Measurements from ENCODE around the gene PRX.
"Not testable (repeated sequence)": the region's sequence is repeated elsewhere in the genome, so short reads cannot be mapped to it uniquely, and the experiment has no call there.

GRCh38 chr19:40370253-40370652 is 42.9 kb downstream of the PRX start:
- TF ChIP-seq, protein P1, sequence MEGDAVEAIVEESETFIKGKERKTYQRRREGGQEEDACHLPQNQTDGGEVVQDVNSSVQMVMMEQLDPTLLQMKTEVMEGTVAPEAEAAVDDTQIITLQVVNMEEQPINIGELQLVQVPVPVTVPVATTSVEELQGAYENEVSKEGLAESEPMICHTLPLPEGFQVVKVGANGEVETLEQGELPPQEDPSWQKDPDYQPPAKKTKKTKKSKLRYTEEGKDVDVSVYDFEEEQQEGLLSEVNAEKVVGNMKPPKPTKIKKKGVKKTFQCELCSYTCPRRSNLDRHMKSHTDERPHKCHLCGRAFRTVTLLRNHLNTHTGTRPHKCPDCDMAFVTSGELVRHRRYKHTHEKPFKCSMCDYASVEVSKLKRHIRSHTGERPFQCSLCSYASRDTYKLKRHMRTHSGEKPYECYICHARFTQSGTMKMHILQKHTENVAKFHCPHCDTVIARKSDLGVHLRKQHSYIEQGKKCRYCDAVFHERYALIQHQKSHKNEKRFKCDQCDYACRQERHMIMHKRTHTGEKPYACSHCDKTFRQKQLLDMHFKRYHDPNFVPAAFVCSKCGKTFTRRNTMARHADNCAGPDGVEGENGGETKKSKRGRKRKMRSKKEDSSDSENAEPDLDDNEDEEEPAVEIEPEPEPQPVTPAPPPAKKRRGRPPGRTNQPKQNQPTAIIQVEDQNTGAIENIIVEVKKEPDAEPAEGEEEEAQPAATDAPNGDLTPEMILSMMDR (conservative IDR thresholded peaks at IDR 0.05; ENCODE audit: low read depth, low read length) = not testable (repeated sequence)
- TF ChIP-seq EZH2phosphoT487 (IDR thresholded peaks at IDR 0.05; ENCODE audit: borderline replicate concordance, low read length); EZH2 (IDR thresholded peaks at IDR 0.05; ENCODE audit: low read length, unreplicated experiment): not testable (repeated sequence)
